Fibroblast of the aortic adventitia (primary cell): Measurements from ENCODE around the gene GPR176. TPM values are rescaled to one million over a fixed set of nuclear protein-coding genes. Genes with fewer than 3 reads are reported as not detected.
A peak's percentile ranks its signal among the peaks of the same experiment; 100 is the strongest.

Source experiments
- DNase-seq: peaks from one replicate; pipeline ENCODE4 v3.0.0-alpha.2; 2010; ENCODE audit warnings: low read depth
- H3K4me3 ChIP-seq: 2 replicates; pipeline ENCODE4 v1.5.1; 2011; ENCODE audit warnings: low read depth, mild to moderate bottlenecking, control low read depth, low read length, moderate library complexity
- total RNA-seq: library from RNA; depleted of rRNA; stranded (reverse); fragments of >200 nt; gene quantifications from 2 replicates; pipeline ENCODE4 v1.2.3, GENCODE V29; 2012; ENCODE audit warnings: low replicate concordance
- TF ChIP-seq, protein P1 (sequence below): IDR thresholded peaks from 2 replicates; pipeline ENCODE4 v1.5.1; 2011; ENCODE audit warnings: mild to moderate bottlenecking, low read length, control low read depth, inconsistent platforms; ENCODE audit not compliant: insufficient read depth

Gene GPR176
- total RNA-seq, 1 donor = 160 TPM

DNA sequence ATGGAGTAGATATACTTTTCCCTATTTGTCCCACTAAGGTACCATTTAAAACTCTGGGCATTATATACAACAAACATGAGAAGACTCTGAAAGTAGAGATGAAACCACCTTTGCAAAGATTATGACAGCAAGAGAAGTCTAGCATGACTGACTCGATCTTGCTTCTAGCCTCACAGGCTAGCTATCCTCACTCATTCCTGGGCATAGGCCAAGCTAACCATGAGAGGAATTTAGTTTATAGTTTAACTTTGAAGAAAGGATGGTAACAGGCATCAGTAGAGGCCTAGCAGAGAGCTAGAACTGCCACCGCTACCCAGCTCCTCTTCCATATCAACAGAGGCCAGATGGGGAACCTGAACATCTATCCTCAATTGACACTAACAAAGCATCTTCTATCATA lies 74.0 kb downstream of the GPR176 start:
- no peak for DNase-seq
- no peak overlapping the region for H3K4me3 ChIP-seq
- TF ChIP-seq, protein P1, sequence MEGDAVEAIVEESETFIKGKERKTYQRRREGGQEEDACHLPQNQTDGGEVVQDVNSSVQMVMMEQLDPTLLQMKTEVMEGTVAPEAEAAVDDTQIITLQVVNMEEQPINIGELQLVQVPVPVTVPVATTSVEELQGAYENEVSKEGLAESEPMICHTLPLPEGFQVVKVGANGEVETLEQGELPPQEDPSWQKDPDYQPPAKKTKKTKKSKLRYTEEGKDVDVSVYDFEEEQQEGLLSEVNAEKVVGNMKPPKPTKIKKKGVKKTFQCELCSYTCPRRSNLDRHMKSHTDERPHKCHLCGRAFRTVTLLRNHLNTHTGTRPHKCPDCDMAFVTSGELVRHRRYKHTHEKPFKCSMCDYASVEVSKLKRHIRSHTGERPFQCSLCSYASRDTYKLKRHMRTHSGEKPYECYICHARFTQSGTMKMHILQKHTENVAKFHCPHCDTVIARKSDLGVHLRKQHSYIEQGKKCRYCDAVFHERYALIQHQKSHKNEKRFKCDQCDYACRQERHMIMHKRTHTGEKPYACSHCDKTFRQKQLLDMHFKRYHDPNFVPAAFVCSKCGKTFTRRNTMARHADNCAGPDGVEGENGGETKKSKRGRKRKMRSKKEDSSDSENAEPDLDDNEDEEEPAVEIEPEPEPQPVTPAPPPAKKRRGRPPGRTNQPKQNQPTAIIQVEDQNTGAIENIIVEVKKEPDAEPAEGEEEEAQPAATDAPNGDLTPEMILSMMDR = no peak

DNA sequence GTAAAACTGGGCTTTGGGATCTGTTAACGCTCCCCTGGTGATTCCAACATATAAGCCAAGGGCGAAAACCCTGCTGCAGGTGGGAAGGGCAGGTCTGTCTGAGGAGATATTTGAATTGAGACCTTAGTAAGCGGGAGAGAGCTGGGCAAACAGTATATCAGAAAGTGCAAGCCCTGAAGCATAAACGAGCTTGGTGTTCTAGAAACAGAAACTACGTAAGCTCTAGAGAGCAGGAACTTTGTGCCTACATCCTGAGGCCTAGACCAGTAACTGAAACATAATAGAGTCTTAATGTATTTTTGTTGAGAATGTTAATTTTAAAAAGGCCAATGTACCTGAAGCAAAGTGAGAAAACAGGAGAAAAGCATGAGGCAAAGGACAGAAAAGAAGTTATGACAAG lies 74.5 kb downstream of the GPR176 start:
- DNase-seq = no peak

DNA sequence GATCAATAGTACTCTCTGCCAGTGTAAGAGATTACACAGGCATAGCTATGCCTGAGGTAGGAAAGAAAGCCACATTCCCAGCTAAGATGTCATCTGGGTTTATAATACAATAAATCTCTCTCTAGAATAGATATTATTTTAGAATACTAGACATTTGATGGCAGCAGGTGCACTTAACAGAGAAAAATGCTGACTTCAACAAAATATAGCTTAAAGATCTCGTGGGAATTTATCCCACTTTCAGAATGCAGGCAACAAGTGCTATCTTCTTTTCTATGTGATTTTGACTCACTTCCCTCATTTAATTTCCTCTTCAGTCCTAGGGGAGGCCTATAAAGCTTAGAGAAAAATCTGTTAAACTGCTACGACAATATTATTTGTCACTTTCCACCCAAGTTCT lies 76.5 kb downstream of the GPR176 start:
- no peak for DNase-seq
- TF ChIP-seq, protein P1 = no peak

More for the DNA sequence above, 74.5 kb downstream of the GPR176 start:
- TF ChIP-seq, protein P1 = no peak
- no peak overlapping the region for H3K4me3 ChIP-seq

DNA sequence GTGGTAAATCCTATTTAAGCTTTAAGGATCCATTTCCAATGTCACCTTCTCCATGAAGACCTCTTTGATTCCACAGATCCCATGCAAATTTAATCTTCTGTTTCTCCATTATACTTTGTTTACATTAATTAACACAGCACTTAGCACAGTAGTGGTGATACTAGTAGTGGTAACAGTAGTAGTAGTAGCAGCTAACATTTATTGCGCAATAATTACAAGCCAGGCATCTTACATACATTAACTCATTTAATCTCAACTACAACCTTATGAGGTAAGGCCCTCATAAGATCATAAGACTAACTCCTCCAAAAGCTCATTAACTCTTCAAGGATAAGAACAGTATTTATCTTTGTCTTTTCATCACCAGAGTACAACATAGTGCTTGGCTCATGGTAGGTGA lies 82.6 kb downstream of the GPR176 start:
- no peak overlapping the region for H3K4me3 ChIP-seq
- DNase-seq = no peak
- TF ChIP-seq, protein P1 = no peak

More for the DNA sequence above, 76.5 kb downstream of the GPR176 start:
- no peak overlapping the region for H3K4me3 ChIP-seq

DNA sequence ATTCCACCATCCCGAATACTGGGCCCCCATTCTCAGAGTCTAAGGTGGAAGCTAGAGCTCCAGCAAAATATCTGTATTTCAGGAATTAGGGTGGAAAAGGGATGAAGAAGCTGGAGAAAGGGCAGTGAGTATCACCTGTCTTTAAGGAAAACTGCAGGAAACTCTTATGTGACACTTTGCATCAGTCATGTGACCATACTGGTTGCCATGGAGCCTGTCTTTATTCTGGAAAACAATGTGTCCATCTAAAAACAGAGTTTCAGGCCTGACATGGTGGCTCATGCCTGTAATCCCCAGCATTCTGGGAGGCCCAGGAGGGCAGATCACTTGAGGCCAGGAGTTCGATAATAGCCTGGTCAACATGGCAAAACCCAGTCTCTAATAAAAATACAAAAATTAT lies 84.5 kb downstream of the GPR176 start:
- DNase-seq = no peak
- TF ChIP-seq, protein P1 = no peak

DNA sequence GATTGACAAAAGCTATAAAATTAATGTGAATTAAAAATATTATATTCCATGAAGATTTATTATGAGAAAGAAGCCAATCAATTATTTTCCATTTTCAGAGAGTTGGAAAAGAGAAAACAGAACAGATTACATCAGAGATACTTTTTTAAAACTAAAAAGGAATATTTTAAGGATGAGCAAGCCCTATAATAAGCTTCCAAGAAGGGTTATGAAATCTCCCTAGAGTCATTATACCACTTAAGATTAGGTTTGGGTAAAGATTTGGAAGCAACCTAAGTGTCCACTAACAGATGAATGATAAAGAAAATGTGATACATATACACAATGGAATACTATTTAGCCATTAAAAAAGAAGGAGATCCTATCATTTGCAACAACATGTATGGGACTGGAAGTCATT lies 85.8 kb downstream of the GPR176 start:
- TF ChIP-seq, protein P1 = no peak
- peak; percentile 76 for DNase-seq
- no peak overlapping the region for H3K4me3 ChIP-seq

More for the DNA sequence above, 84.5 kb downstream of the GPR176 start:
- no peak overlapping the region for H3K4me3 ChIP-seq

DNA sequence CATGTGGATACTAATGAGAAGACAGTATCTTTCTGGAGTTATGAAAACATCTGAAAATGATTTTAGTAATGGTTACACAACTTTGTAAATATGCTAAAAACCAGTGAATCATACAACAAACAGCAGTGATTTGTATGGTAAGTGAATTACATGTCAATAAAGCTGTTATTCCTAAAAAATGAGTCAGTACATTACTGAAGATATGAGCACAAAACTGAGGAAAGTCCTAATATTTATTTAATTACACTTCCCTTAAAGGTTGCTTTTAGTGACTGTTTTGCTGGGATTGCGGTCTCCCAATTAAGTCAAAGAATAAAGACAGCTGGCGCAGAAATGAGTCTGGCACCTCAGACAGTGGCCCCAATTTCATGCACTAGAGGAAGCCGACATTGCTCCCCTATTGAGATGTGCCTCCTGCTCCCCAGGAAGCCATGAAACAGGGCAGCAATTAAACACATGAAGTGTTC lies 86.5 kb downstream of the GPR176 start:
- DNase-seq = peak; percentile 70
- H3K4me3 ChIP-seq = no peak overlapping the region
- TF ChIP-seq, protein P1 = no peak
